ENCODE data around the gene RPL10A.

Gene RPL10A

DNA sequence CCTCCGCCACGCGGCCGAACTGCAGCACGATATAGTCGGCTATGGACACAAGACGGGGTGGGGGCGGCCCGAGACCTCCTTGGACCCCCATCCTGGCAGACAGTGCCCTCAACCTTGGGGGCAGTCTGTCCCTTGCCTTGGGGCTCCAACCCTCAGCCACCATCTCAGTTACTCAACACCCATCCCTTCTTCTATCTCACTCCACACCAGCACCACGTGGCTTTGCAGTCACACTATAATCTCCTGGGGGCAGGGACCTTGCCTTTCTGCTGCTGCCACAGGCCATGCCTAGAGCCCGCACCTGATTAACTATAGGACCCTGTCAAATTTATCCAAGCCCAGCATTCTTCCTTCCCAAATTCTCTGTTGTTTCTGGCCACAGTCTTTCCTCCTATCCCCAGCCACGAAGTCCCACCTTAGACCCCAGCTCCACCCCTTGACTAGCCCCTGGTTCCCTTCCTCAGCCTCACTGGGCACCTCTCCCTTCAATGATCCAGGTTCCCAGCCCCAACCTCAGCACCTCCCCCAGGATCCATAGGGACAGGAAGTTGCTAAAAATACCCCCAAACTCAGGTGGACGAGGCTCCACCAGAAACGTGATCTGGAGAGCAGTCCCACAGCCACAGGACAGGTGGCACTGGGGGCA is 30.3 kb downstream of the RPL10A start:
- in situ Hi-C loops (cut with HindIII; ENCODE audit: low sequenced_read_pairs): no loop called here
- DNase-seq (ENCODE audit: low read depth, low spot score): no peak
- TF ChIP-seq, protein P1, sequence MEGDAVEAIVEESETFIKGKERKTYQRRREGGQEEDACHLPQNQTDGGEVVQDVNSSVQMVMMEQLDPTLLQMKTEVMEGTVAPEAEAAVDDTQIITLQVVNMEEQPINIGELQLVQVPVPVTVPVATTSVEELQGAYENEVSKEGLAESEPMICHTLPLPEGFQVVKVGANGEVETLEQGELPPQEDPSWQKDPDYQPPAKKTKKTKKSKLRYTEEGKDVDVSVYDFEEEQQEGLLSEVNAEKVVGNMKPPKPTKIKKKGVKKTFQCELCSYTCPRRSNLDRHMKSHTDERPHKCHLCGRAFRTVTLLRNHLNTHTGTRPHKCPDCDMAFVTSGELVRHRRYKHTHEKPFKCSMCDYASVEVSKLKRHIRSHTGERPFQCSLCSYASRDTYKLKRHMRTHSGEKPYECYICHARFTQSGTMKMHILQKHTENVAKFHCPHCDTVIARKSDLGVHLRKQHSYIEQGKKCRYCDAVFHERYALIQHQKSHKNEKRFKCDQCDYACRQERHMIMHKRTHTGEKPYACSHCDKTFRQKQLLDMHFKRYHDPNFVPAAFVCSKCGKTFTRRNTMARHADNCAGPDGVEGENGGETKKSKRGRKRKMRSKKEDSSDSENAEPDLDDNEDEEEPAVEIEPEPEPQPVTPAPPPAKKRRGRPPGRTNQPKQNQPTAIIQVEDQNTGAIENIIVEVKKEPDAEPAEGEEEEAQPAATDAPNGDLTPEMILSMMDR (IDR thresholded peaks at IDR 0.05; ENCODE audit: low read depth, low read length): no peak
- peak overlapping the region; percentile 69 for H3K4me3 ChIP-seq (ENCODE audit: low read depth, low read length)

DNA sequence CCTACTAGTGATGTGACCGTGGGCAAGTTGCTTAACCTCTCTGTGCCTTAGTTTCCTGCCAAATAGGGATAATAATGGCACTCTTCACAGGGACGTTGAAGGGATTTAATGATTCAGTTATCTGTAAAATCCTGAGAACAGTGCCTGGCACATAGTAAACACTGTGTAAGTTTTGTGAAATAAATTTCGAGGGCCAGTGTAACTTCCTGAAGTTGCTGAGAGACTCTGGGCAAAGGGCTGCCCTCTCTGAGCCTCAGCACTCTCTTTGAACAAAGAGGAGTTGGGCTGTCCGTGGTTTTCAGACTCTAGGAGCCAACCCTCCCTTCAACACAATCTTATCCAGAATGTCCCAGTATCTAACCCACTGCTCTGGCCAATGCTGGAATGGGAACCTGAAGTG is 31.2 kb downstream of the RPL10A start:
- H3K4me3 ChIP-seq (ENCODE audit: low read depth, low read length): no peak overlapping the region
- in situ Hi-C loops (cut with HindIII; ENCODE audit: low sequenced_read_pairs): no loop called here
- DNase-seq (ENCODE audit: low read depth, low spot score): no peak
- TF ChIP-seq, protein P1 (IDR thresholded peaks at IDR 0.05; ENCODE audit: low read depth, low read length): no peak

DNA sequence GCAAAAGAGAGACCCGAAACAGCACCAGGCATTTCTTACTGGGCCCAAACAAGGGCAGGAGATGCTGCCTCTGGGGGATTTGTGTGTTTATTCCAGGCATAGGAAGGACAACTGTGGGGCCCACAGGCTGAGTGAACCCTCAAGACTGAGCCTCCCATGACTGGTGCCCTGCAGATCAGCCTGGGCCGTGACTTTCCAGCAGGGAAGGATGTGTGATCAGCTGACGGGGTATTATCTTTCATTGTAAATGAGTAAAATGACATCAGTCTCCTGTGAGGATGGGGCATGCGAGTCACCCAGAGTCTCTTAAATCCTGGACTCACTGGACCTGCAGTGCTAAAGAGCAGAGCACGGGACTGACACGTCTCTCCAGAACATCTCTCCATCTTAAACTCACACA is 32.6 kb downstream of the RPL10A start:
- in situ Hi-C loops (cut with HindIII; ENCODE audit: low sequenced_read_pairs): no loop called here
- H3K4me3 ChIP-seq (ENCODE audit: low read depth, low read length): no peak overlapping the region
- no peak for DNase-seq (ENCODE audit: low read depth, low spot score)
- TF ChIP-seq, protein P1 (IDR thresholded peaks at IDR 0.05; ENCODE audit: low read depth, low read length): no peak

DNA sequence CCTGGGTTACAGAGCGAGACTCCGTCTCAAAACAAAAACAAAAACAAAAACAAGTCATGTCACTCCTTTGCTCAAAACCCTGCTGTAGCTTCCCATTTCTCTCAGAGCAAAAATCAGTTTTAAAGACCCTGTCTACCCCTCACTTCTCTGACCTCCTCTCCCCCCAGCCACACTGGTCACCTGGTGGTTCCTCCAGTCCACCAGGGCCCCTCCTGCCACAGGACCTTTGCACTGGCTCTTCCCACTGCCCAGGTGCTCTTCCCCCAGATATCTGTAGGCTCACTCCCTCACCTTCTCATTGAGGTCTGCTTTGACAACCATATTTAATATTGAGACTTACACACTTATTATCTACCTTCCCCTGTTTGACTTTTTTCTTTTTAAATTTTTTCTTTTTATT is 33.6 kb downstream of the RPL10A start:
- DNase-seq (ENCODE audit: low read depth, low spot score): no peak
- TF ChIP-seq, protein P1 (IDR thresholded peaks at IDR 0.05; ENCODE audit: low read depth, low read length): no peak
- H3K4me3 ChIP-seq (ENCODE audit: low read depth, low read length): no peak overlapping the region
- in situ Hi-C loops (cut with HindIII; ENCODE audit: low sequenced_read_pairs): no loop called here

DNA sequence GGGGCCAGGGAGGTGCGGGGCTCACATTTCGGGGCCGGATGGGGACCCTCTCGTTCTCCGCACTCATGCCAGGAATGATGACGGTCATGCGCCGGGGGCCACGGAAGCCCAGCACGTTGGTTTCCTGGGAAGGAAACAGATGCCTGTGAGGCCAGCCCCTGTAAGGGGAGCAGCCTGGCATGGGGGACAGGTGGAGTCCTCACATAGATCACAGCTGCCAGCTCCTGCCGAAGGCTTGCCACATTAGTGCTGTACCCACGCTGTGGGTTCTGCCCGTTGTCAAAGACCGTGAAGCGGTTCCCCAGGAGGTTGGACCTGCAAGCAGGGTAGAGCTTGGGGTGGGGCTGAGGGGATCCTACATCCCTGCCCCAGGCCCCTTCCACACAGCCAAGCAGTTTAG is 35.3 kb downstream of the RPL10A start:
- TF ChIP-seq, protein P1 (IDR thresholded peaks at IDR 0.05; ENCODE audit: low read depth, low read length): no peak
- in situ Hi-C loops (cut with HindIII; ENCODE audit: low sequenced_read_pairs): no loop called here
- H3K4me3 ChIP-seq (ENCODE audit: low read depth, low read length): no peak overlapping the region
- no peak for DNase-seq (ENCODE audit: low read depth, low spot score)

DNA sequence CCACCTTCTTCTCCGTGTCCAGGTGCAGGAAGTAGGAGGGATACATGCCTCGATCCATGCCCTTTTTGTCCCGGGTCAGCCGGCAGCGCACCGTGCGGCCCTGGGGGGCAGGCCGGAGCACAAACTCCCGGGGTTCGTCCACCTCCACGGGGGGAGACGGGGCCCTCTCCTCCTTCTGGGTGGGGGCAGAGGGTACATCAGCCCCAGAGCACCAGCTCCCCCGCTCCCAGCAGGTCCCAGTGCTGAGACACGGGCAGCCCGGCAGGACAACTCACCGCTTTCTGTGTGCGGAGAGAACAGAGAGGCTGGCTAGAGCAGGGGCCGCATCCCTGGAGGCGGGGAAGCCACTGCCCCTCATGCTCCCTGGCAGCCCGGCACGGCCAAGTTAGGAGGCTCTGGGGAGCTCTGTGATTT is 37.8 kb downstream of the RPL10A start:
- TF ChIP-seq, protein P1 (IDR thresholded peaks at IDR 0.05; ENCODE audit: low read depth, low read length): no peak
- in situ Hi-C loops (cut with HindIII; ENCODE audit: low sequenced_read_pairs): no loop called here
- H3K4me3 ChIP-seq (ENCODE audit: low read depth, low read length): no peak overlapping the region
- no peak for DNase-seq (ENCODE audit: low read depth, low spot score)

Data from astrocyte of the spinal cord (primary cell).